Epithelial cell of esophagus (primary cell): ENCODE results near the gene TMEM242.
A peak's percentile ranks its signal among the peaks of the same experiment; 100 is the strongest.

Experiments used
- DNase-seq: peaks from one replicate; pipeline ENCODE4 v3.0.0; 2010; ENCODE audit warnings: low read depth
- H3K4me3 ChIP-seq: 2 replicates; pipeline ENCODE4 v1.5.1; 2011; ENCODE audit warnings: mild to moderate bottlenecking, low read length, control low read depth
- TF ChIP-seq, protein P1 (sequence below): IDR thresholded peaks from 2 replicates; pipeline ENCODE4 v1.5.1; 2011; ENCODE audit warnings: low read depth, mild to moderate bottlenecking, low read length, control low read depth, inconsistent platforms; ENCODE audit not compliant: insufficient read depth; ENCODE audit errors: missing control alignments

Gene TMEM242

DNA sequence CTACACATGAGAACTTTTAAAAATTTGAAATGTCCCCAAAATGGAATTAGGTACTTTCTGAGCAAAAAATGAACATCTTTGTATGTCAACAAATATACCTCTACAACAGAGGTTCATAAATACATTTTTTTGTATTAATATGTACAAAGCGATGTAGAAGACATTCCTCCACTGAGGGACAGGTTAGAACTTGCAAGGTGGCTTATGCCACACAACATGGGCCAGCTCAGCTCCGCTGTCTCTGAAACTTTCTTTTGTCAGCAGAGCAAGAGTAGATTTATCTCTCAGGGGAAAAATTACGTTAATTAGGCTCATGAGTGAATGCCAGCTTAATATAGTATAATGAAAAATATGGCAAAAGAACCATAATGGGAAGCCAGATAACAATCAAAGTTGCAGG, 10.6 kb upstream of the TMEM242 start:
- peak; percentile 65 for DNase-seq
- H3K4me3 ChIP-seq = no peak overlapping the region
- TF ChIP-seq, protein P1, sequence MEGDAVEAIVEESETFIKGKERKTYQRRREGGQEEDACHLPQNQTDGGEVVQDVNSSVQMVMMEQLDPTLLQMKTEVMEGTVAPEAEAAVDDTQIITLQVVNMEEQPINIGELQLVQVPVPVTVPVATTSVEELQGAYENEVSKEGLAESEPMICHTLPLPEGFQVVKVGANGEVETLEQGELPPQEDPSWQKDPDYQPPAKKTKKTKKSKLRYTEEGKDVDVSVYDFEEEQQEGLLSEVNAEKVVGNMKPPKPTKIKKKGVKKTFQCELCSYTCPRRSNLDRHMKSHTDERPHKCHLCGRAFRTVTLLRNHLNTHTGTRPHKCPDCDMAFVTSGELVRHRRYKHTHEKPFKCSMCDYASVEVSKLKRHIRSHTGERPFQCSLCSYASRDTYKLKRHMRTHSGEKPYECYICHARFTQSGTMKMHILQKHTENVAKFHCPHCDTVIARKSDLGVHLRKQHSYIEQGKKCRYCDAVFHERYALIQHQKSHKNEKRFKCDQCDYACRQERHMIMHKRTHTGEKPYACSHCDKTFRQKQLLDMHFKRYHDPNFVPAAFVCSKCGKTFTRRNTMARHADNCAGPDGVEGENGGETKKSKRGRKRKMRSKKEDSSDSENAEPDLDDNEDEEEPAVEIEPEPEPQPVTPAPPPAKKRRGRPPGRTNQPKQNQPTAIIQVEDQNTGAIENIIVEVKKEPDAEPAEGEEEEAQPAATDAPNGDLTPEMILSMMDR = no peak

DNA sequence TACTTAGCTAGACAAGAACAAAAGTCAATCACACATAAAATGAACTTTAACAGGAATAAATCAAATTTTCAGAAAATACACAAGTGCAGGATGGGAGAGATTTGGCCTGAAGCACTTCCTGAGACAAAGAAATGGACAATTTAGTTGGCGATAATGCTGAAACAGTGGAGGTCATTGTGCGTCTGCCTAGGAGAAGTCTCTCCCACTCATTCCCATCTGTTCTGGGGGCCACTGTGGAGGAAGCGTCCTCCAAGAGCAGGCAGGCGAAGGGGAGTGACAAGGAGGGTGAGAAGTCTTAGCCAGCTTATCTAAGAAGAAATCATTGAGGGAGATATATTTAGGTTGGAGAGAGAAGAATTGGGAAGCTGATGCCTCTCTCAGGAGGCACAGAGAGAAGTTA, 10.2 kb upstream of the TMEM242 start:
- TF ChIP-seq, protein P1 = no peak
- H3K4me3 ChIP-seq = no peak overlapping the region
- no peak for DNase-seq

DNA sequence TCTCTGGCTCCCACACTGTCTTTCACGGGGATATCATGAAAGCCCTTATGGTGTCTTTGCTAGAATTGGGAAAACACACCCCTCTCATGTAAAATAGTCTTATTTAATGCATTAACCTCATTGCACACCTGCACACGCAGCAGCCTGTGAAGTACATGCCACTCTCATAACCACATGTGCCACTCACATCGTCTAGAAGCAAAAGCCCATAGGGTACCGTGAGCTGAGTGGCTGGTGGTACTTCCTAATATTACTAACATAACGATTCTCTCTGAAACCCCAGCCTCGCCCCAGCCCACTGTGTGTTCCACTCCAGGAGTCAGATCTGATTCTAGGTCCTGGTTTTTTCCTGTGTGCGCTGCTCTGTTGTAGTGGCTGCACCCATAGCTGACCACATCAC, 9.5 kb upstream of the TMEM242 start:
- H3K4me3 ChIP-seq = no peak overlapping the region
- TF ChIP-seq, protein P1 = no peak
- no peak for DNase-seq

DNA sequence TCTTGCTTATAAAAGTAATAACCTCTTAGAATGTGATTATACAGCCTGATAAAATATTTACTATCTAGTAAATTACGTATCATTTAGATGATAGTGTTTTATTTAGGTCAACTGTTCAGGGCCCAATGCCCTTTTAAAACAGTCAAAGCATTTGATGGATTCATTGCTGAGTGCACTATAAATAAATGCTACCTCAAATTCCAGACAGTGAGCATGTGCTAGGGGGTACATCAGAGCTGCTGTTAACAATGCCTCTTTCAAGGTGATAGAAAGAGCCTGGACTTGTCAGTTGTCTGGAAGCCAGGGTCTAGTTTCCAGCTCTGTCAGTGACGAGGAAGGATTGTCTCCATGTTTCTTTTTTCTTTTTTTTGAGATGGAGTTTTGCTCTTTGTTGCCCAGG, 7.5 kb upstream of the TMEM242 start:
- no peak overlapping the region for H3K4me3 ChIP-seq
- TF ChIP-seq, protein P1 = no peak
- DNase-seq = no peak

DNA sequence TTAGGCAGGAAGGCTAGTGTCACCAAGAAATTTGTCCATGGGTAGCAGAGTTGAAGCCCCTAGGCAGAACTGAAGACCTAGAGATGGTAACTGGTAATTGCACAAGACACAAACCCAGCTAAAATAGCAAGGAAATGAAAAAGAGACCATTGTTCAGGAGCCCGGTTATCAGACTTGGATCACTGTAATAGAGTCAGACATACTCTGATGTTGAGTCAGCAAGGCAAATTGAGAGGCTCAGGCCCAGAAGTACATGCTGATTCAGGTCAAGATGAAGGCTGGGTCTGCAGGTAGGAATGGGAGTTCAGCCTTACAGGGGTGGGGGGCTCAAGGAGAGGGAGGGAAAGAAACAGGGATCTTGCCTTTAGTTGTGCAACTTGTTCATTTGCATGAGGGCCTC, 6.5 kb upstream of the TMEM242 start:
- DNase-seq = peak; percentile 70
- TF ChIP-seq, protein P1 = no peak
- no peak overlapping the region for H3K4me3 ChIP-seq

DNA sequence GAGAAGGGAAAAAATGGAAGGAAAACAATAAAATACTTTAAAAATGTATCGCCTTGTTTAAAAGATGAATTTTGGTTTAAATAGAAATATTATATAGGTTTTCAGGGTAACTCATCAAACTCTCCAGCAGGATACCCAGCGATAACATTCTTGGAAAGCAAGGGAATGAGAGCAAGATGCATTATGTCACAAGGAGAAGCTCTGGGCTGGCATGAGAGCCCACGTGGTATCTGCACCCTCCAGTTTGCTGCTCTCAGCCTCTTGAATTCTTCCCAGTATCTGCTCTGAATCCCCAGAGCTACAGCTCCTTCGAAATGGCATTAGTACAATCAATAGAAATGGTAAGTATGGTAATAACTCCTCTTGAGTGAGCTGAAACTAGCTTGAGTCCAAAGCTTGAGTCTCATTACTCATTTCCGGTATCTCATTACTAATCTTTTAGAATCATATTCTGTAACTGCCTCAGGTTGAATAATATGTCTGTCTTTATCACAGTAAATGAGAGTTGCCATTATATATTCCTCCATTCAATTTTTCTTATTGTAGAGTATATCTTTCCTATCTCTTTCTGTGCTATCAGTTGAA, 4.9 kb upstream of the TMEM242 start:
- no peak overlapping the region for H3K4me3 ChIP-seq
- TF ChIP-seq, protein P1 = no peak
- peak; percentile 66 for DNase-seq

DNA sequence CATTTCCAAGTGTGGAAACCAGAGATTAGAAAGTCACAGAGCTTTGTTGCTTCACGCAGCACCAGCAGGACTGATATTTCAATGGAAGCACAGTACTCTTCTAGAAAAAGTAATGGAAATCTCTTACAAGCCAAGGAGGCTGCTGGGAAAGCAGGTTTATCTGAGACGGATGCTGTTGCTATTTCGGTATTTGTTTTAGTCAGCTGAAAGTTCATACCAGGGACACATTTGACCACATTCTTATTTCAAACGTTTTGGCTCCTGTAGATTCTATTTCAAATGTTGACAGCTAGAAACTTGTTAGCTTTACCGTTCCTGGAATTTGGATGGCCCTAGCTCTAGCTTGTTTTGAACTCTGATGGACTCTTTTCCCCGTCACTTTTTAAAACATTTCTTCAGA, 3.7 kb upstream of the TMEM242 start:
- DNase-seq = no peak
- no peak overlapping the region for H3K4me3 ChIP-seq
- TF ChIP-seq, protein P1 = no peak
